NCI-H187 treated with DMSO at 0.1 percent for 48 hours (cell line): ENCODE measurements around the gene SURF4.

ENCODE experiments used
- DNase-seq: peaks from one replicate; lab custom pipeline; 2025; lab: John Stamatoyannopoulos, UW

Gene SURF4

GRCh38 chr9:133375724-133376654 lies at the start of gene SURF4, which contains the start of gene STKLD1:
Gene SURF4, minus strand, starts transcription at chr9:133376060. Its CDS starts 91 bp downstream, at chr9:133375969.
Gene STKLD1, plus strand, starts transcription at chr9:133376366. Its CDS starts 108 bp downstream, at chr9:133376474.
- DNase-seq = peak; percentile 15

GRCh38 chr9:133425049-133425632 lies 49.3 kb upstream of the SURF4 start:
- DNase-seq = no peak

DNA sequence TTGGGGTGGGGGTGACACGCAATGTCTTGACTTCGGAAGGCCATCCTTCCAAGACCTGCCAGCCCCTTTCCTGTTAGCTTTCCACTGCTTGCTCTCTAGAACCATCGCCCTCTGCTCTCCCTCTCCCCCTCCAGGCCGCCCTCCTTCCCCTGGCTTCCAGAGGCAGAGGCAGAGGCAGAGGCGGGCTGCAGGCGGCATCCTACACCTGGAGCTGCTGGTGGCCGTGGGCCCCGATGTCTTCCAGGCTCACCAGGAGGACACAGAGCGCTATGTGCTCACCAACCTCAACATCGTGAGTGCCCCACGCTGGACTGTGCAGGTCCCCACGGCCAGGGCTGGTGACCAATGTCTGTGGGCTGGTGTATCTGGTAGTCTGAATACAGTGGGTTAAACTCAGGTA lies 48.3 kb upstream of the SURF4 start:
- no peak for DNase-seq

GRCh38 chr9:133423216-133423615 lies 47.4 kb upstream of the SURF4 start:
- DNase-seq = no peak

- DNase-seq = no peak
Measured at GRCh38 chr9:133421615-133422542, 46.0 kb upstream of the SURF4 start, which contains the start of gene ADAMTS13. Gene ADAMTS13, plus strand, starts transcription at chr9:133422367. Its CDS starts 77 bp downstream, at chr9:133422444.

DNA sequence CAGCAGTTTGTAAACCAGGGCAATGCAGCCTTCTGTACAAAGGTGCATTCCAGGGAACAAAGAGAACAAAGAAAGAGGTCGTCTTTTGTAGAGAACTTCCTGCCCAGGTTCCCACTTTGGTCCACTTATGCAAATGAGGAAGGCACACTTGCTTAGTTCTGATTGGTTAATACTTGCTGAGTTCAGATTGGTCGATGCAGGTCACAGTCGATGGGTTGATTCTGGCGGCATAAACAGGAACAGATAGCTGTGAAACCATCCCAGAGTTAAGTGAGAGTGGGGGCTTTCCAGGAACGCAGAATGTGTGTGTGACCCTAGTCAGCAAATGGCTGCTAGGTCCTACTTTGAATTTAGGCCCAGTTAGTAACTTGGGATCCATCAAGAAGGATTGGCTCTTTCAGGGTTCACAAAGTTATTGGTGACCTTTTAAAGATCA lies 44.5 kb upstream of the SURF4 start:
- DNase-seq = no peak

GRCh38 chr9:133419005-133419404 lies 43.1 kb upstream of the SURF4 start:
- no peak for DNase-seq

DNA sequence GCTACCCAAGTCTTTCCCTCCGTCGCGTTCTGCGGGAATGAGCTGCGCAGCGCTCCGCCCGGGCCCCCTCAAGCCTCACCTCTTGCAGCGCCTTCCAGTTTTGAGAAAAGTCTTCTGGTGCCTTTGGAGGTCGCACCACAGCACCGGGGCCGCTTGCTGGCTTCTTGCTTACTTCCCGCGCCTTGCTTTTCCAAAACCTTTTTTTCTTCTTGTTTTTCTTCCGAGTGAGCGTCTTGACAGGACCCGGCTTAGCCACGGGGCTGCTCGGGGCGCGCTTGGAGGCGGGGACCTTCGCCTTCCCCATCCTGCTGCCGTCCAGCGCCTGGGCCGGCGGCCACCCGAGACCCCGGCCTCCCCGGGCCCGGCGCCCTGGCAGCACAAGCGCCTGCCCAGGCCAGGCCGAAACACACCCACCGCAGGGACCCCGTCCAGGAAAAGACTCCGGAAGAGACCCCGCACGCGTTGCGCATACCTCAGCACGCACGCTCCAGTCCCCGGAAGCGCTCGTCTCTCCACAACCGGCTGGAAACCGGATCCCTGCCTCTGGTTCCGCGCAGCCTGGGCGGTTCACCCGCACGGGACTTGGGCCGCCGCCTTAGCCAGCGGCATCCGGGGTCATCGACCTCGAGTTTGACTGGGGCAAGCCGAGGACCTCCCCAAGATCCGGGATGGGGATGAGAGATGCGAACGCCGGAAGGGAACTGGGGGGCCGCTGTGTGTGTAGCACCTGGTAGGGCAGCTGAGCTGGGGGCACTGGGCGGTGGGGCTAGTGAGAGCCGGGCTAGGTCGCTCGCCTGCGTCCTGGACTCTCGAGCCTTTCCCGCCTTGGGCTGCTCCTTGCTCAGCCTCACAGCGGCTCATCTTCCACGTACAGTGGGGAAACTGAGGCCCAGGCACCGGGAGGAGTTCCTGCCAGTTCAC lies 41.9 kb upstream of the SURF4 start, which contains the start of gene REXO4:
REXO4 (minus strand) TSS at position 470 of the 921 bp plus-strand sequence; CDS start at position 304, 166 bp downstream.
- DNase-seq = no peak

DNA sequence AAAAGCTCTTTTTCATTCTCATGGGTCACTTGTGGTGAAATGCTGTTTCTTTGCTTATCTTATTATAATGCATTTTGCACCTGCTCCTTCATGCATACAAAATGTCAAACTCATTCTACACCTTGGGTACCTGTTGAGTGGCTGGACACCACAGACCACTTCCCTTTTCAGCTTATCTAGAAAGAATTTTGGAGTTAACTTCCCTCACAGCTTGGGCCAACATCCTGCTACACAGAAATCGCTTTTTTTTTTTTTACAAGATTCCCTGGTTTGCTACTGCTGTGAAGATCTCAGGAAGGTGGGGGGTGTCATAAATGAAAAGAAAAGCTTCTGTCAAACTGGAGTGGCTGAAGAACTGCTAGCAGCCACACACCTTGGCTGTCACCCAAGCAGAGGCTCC lies 39.3 kb upstream of the SURF4 start:
- no peak for DNase-seq

DNA sequence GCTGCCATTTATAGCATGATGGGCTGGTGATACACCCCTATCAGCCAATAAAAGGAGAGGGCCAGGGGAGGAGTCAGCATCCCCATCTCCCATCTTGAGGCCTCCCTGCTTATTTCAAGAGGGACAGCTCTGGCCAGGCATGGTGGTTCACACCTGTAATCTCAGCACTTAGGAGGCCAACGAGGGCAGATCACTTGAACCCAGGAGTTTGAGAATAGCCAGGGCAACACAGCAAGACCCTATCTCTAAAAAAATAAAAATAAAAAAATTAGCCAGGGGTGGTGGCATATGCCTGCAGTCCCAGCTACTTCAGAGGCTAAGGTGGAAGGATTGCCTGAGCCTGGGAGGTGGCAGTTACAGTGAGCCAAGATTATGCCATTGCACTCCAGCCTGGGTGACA lies 32.2 kb upstream of the SURF4 start:
- no peak for DNase-seq

- no peak for DNase-seq
Measured at GRCh38 chr9:133406480-133407307, 30.8 kb upstream of the SURF4 start.

- no peak for DNase-seq
Measured at GRCh38 chr9:133405508-133406438, 29.9 kb upstream of the SURF4 start.

DNA sequence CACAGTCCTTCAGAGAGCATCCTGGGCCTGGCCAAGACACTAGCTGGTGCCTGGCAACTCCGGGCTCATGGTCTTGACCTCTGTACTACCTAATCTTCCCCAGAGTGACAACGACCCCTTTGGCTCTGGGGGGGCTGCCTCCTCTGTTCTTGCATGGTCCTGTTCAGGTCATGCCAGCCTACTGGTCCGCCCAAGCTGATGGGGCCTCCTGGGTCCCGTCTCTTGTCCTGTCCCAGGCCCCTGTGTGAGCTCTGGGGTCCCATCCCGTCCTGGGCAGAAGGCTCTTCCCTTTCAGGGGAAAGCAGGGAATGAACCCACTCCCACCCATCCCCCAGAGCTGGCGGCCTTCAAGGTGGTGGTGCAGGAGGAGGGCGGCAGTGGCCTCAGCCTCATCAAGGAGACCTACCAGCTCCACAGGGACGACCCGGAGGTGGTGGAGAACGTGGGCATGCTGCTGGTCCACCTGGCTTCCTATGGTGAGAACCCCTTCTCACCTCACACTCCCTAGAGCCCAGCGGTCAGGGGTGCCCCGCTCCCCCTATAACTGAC lies 28.7 kb upstream of the SURF4 start:
- no peak for DNase-seq

DNA sequence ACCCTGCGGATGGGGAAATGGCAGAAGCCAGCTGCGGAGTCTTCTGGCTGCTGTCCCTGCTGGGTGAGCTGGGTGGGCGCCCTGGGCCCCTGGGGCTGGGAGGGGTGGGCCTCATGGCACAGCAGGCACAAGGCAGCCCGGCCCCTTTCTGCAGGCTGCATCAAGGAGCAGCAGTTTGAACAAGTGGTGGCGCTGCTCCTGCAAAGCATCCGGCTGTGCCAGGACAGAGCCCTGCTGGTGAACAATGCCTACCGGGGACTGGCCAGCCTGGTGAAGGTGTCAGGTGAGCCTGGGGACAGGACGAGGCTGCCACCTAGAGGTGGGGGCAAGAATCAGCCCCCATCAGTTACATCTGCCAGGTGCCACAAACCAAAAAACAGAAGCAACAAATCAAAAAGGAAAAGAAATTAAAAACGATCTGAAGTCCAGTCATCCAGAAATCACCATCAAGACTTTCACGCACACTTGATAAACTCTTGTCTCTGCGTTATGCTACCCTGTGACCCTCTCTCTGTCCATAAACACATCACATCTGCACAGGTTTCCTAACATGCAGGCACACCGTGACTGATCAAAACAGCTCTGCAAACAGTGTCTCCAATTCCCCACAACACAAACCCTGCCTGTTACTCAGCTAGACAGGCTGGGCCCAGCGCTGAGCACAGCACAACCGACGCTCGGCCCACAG lies 28.1 kb upstream of the SURF4 start:
- DNase-seq = no peak

DNA sequence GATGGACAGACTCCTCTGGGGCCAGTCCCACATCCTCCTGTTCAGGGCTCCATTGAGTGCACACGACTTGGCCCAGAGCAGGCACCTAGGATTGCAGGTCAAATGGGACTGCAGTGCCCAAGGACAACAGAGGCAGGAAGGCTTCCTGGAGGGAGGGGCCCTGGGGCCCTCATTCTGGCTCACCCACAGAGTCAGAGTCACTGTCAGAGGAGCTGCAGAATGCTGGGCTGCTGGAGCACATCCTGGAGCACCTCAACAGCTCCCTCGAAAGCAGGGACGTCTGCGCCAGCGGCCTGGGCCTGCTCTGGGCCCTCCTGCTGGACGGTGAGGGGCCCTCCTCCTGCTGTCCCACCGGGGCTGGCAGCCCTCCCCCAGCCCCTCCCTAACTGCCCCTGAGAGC lies 26.8 kb upstream of the SURF4 start:
- no peak for DNase-seq

DNA sequence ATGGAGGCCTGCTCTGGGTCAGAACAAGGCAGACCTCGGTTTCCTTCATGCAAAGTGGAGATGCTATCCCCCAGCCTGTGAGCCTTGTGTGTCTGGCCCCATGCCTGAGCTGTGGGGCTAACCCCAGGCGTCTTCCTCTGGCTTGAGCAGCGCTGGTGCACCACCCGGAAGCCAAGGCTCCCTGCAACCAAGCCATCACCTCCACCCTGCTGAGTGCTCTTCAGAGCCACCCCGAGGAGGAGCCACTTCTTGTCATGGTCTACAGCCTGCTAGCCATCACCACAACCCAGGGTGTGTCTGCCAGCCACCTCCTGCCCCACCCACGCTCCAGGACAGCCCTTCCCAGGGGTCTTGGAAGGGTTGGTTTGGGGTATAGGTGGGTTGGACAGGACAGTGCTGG lies 25.7 kb upstream of the SURF4 start:
- no peak for DNase-seq

DNA sequence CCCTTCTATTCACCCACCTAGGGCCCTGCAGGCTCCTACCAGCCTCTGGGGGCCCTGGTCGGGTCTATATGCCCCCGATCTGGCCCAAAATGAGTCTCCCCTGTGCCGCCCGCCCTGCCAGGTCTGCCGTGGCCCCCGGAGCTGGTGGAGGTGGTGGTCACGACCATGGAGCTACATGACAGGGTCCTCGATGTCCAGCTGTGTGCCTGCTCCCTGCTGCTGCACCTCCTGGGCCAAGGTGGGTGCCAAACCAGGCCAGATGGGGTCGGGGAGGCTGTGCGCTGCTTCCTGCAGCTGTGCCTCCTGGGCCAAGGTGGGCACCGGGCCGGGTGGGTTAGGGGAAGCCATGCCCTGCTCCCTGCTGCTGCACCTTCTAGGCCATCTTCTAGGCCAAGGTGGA lies 24.4 kb upstream of the SURF4 start:
- no peak for DNase-seq

DNA sequence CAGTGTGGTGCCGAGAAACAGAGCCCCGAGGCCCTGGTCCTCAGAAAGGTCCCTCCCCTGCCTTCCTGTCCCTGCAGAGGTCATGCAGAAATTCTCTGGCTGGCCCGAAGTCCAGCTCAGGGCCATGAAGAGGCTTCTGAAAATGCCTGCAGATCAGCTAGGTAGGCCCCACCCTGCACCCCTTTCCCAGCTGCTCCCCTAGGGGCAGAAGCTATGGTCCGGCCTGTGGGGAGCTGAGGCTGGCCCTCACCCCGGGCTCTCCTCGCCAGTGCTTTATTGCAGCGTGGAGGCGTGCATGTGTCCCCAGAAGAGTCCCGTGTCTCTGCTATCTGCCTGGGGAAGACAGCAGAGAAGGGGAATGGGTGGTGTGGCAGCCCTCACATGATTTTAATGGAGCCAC lies 22.0 kb upstream of the SURF4 start:
- no peak for DNase-seq
